Eye (tissue), 1 donor: ENCODE results near the gene SGO2.
A peak's percentile ranks its signal among the peaks of the same experiment; 100 is the strongest.
"Not testable (repeated sequence)": the region's sequence is repeated elsewhere in the genome, so short reads cannot be mapped to it uniquely, and the experiment has no call there.

Source experiments
- DNase-seq: peaks from one replicate; pipeline ENCODE4 v3.0.0-alpha.2; 2015

Gene SGO2

DNA sequence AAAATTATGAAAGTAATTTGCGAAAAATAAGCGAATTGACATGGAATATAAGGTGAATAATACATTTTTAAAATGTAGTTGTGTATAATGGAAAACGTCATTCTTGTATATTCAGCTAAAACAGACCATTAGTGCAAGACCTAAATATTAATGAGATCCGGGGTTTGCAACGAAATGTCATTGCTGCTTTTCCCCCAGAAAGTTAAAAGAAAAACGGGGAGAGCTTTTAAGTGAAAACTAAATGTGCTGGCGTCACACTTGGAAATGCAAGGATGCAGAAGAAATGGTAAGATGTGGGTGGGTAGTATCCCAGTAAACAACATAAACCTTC lies 491 bp upstream of the SGO2 start:
- DNase-seq = no peak

DNA sequence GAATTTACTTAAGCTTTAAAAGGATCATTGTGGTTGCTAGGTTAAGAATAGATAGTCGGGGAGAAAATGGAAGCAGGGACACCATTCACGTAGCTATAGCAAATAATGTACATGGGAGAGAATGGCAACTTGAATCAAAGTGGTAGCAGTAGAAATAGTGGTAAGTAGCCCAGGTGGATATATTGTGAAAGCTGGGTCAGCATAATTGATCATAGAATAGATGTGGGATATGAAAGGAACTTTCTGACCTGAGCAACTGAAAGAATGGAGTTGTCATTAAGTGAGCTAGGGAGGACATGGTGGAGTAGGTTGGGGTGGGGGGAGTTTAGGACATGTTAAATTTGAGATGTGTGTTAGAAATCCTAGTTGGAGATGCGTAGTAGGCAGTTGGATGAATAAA lies 2.2 kb downstream of the SGO2 start:
- no peak for DNase-seq

DNA sequence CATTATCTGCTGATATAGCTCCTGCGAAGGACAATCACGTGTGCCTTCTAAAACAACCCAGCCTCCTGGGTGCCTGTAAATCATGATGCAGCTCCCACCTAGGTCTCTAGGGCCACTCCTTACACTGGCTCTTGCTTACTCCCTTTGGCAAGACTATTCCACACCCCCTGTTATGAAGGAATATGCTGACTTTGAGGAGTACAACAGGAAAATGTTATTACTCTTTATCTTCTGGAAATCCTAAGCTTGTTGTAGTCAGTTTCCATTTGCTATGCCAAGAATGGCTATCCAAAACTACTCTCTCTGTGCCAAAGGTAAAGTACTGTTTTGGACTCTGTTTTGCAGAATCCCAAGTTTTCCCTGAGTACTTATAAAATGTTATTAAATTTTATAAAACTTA lies 7.7 kb downstream of the SGO2 start:
- DNase-seq = no peak

DNA sequence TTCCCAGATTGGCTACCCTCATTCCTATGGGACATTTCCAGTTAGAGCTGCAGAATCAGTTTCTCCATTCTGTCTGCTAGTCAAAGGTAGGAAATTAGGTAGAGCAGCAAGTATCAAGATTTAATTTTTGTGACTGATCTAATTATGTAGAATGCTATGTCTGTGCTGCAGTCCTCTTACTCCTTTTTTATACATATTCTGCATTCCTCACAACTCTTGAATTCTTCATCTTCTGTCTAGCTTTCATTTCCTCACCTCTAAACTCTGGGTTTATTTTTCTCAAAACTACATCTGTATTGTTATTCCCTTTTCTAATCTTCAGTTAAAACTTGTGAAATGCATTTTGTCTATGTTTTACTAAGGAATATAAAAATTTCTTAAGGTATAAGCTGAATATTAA lies 8.6 kb downstream of the SGO2 start:
- no peak for DNase-seq

DNA sequence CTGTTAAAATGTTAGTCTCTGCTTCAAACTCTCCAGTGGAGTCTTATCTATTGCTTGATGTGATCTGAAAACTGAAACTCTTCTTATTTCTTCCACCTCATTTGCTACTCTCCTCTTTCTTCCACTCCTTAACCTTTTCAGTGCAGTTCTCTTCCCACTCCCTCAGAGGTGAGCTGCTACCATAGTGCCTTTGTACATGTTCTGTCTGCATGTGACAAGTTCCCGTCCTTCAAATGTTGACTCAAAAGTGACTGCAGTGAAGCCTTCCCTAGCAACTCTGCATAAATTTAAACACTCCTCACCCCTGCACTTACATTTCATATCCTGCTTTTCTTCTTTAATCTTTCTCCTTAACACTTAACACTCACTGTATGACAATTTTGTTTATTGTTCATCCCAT lies 12.1 kb downstream of the SGO2 start:
- DNase-seq = no peak

DNA sequence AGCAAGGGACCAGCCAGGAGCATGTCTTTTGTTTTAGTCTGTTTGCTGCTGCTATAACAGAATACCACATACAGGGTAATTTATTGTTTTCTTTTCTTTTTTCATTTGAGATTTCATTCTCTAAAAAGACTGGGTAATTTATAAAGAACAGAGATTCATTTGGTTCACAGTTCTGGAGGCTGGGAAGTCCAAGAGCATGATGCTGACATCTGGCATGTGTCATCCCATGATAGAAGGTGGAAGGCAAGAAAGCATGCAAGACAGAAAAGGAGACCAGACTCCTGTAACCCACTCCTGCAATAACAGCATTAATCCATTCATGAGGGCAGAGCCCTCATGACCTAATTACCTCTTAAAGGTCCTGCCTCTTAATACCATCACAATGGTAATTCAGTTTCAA lies 14.8 kb downstream of the SGO2 start:
- no peak for DNase-seq

DNA sequence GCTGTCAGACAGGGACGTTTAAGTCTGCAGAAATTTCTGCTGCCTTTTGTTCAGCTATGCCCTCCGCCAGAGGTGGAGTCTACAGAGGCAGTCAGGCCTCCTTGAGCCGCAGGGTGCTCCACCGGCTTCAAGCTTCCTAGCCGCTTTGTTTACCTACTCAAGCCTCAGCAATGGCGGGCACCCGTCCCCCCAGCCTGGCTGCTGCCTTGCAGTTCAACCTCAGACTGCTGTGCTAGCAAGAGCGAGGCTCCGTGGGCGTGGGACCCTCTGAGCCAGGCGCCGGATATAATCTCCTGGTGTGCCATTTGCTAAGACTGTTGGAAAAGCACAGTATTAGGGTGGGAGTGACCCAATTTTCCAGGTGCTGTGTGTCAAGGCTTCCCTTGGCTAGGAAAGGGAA lies 40.6 kb downstream of the SGO2 start:
- not testable (repeated sequence) for DNase-seq

DNA sequence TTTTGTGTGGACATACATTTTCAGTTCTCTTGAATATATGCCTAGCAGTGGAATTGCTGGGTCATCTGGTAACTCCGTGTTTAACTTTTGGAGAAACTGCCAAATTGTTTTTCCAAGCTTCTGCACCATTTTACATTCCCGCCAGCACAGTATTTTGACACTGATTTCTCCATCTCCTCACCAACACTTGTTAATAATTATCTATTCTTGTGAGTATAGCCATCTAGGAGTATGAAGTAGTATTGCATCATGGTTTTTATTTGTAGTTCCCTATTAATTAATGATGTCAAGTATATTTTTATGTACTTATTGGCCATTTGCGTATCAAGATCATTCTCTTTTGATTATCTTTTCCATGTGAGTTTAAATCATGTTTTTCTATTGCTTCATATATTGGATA lies 41.9 kb downstream of the SGO2 start:
- no peak for DNase-seq

DNA sequence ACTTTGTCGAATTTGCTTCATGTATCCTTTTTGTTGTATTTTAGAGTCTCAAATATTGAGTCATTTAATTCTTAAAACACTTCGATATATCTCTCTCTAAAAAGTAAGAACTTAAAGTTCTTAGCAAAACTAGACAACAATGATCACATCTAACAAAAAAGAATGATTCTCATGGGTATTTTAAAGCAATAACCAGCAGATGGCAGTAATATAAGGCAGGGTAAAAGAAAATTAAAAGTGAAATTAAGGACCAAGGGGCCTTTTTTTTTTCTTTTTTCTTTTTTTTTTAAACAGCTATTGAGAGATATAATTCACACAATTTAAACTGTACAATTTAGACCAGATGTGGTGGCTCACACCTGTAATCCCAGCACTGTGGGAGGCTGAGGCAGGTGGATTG lies 50.0 kb downstream of the SGO2 start:
- no peak for DNase-seq

DNA sequence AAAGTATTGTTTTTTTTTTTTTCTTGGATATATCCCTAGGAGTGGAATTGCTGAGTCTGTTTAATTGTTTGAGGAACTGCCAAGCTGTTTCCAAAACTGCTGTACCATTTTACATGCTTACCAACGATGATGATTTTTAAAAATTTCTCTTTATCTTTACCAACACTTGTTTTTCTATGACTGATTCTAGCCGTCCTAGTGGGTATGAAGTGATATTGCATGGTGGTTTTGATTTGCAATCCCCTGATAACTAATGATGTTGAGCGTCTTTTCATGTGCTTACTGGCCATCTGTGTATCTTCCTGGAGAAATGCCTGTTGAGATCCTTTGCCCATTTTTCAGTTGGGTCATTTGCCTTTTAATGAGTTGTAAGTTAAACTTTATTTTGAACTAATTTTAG lies 51.0 kb downstream of the SGO2 start:
- DNase-seq = no peak

DNA sequence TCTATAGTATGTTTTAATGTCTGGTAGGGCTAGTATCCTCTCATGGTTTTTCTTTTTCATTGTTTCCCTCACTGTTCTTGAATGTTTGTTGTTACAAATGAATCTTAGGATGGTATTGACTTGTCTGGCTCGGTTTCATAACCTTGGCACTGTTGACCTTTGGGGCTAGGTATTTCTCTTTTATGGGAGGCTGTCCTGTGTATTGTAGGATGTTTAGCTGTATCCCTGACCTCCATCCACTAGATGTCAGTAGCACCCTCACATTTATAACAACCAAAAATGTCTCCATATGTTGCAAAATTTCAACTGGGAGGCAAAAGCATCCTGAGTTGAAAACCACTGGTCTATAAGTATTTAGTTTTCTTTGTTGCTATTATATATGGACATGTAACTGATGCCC lies 52.8 kb downstream of the SGO2 start:
- no peak for DNase-seq

DNA sequence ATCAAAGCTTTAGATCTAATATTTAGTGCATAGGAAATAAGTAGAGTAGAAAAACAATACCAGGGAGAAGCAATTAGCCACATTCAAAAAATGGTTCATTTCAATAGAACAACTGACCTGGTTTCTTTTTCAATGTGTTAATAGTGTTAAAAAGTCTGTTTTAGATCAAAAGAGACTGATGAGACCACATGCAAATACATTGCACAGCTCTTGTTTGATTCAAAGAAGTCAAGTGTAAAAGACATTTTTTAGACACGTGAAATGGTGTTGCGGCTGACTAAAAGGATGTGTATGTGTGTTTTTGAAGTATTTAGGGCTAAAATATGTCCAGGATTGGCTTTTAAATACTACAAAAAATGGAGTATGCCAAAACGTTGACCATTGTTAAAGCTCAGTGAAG lies 58.6 kb downstream of the SGO2 start:
- DNase-seq = no peak

DNA sequence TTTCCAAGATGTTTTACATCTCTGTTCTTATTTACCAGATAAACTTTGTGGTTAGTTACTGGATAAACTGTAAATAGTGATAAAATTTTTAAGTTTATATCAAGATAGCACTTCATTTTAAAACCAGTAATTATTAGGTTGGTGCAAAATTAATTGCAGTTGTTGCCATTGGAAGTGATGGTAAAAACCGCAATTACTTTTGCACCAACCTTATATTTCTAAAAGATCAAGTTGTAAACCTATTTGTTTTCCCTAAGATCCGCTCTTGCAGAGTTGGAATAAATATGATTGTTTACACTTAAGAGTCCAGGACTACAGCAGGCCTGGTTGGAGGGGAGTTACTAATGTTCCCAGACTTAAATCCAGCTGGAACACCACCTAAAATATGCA lies 59.3 kb downstream of the SGO2 start:
- no peak for DNase-seq

DNA sequence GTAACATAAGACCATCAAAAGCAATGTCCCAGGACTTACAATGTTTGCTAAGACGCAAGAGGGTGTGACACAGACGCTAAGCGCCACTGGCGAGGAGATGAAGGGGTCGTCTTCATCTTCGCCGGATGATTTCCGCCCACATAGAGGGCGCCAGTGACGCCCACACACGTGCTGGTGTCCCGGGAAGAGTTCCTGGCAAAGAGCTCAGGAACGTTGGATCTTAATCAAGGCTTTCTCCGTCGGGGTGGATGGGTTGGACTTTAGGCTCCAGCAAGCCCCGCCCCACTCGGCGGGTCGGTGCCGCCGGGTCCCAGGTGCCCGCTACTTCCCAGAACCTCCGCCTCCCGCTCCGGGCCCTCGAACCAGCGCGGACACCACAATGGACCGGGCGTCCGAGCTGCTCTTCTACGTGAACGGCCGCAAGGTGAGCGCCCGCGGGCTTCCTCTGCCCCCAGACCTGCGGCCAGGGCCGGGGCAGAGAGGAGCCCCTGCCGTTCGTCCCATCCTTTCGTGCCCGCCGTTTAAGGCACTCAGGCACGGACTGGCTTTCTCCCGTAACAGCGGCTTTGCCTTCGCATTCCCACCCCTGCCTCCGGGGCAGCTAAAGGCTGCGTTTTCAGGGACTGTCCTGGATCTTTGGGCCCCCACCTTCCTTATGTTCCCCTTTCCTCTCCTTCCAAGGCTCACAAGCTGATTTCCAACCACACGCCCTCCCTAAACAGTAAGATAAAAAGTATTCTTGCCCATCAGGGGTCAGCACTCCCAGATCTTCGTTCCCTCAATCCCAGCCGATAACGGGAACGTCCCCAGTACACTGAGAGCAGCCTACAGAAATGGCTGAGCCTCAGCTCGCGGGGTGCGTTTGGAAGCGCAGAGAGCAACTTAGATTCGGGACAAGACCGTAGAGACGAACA lies 60.0 kb downstream of the SGO2 start, which contains the start of gene AOX1:
Gene AOX1 (plus strand): TSS at position 285 of the 914 bp plus-strand sequence. CDS start 95 bp downstream, at position 380.
- peak; percentile 81 for DNase-seq

DNA sequence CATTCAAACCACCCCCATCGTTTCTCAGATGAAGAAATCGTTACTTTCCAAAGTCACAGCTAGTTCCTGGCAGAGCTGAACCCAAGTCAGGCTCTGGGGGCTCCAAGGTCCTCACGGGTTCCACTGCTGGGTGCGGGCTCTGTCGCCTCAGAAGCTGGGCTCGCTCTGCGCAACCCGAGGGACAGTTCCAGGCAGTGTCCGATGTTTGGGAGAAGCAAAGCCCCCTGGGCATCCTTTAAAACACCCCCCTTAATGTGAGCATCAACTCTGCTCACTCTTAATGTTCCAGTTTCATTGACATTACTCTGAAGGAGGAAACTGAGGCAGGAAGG lies 60.6 kb downstream of the SGO2 start:
- DNase-seq = no peak

DNA sequence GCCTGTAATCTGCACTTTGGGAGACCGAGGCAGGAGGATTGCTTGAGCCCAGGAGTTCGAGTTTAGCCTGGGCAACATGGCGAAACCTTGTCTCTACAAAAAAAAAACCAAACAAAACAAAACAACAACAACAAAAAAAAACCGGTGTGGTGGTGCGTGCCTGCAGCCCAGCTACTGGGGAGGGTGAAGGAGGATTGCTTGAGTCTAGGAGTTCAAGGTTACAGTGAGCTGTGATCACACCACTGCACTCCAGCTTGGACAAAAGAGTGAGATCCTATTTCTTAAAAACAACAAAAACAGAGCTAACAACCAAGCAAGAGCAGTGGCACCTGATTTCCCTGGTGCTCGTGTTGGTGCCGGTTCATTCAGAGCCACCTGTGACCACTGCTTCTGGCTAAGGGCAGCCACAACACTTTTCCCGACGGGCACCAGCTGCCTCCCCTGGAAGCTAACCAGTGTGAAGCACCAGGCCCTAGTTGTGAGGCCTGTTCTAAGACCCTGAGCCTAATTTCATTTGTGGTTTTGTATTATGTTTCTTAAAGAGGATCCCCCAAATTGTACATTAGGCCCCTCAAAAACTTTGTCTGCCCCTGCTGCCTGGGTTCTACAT lies 61.1 kb downstream of the SGO2 start:
- no peak for DNase-seq

DNA sequence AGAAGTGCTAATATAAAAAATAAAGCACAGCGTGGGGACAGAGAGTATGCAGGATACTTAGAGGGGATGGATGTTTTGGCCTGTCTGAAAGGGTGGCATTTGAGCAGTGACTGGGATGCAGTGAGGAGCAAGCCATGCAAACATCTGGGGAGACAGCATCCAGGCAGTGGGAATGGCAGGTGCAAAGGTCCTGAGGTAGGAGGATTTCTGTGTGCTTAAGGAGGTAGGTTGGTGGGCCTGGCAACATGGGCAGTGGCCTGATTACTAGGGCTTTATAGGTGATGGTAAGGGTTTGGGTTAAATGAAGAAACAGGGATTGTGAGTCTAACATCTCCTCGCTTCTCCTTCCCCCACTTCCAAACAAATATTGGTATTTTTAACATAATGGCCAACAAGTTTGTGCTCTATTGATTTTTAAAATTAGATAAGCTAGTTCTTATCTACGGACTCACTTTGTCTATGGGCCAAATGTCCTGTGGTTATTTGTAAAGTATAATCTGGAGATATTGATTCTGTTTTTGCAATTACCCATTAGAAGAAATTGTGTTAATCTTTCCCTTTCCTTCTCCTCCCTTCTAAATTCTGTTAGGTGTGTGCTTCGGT lies 62.2 kb downstream of the SGO2 start:
- no peak for DNase-seq

DNA sequence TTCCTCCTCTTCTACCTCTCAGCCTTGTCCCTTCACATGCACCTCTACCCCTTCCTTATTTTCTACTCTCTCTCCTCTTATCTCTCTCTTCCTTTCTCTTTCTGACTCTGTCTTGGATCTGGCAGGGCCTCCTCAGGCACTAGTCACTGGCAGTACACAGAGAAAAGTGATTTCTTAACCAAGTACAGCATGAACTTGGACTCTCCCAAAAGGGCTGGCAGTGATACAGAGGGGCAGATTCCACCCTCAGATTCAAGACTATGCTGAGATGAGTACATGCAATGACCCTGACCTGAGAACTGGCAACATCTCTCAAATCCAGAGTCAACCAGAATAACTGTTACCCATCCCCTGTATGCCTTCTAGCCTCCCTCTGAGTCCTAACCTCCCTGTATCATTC lies 64.1 kb downstream of the SGO2 start:
- DNase-seq = no peak

DNA sequence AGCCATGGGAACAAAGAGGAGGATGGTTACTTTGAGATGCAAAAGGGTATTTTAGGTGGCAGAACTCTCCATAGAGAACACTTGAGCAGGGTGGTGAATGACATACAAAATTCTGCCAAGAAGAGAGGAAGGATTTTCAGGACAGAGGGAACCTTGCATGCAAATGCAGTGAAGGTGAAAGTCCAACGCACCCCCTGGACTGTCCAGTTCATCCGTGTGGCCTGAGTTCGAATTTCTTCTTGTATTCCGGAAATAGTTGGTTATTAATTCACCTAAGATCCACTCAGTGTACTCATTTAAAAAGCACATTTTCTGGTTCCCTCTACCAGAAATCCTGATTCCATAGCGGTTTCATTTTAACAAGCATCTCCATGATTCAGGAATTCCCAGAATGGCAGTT lies 65.3 kb downstream of the SGO2 start:
- DNase-seq = no peak

DNA sequence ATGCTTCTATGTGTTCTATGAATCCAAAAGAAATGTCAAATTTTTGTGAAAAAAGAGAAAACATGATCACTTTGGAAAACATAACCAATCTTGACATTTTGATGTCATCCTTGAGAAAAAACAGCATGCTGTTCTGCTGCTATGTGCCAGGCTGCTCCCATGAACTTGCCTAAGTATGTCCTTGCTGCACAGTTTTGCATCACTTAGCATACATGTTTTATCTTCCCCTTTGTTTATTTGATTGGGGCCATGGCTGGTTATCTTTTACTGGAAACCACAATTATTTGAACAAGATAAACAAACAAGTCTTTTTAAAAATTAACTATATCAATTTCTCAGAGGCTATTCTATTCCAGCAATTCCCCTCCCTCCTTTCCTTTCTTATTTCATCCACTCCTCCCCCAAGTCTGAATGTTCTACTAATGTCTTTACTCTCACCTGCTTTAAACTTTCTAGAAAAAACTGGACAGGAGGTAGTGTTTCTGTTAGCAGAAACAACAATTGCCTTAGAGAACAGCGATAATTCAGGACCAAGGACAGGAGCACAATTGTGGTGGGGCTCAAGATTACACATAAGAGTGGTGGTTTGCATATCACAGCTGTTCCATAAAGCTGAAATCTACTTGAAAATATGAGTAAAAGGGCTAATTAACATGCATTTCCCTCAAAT lies 66.5 kb downstream of the SGO2 start:
- no peak for DNase-seq

DNA sequence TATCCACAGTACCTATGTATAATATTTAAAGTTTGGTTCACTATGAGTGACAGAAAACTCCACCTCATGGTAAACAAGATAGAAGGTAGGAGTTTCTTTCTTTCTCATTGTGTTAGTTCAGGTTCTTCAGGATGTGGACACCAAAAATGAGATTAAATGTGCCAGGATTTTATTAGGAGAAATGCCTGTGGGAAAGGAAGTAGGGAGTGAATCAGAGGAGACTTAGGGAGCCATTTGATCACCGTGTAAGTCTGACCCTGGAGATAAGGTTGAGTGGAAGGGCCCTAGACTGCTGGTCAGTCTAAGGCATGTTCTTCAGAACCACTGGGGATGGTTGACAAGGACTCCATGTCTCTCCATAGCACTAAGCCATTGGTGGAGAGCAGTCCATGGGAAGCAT lies 67.9 kb downstream of the SGO2 start:
- no peak for DNase-seq

DNA sequence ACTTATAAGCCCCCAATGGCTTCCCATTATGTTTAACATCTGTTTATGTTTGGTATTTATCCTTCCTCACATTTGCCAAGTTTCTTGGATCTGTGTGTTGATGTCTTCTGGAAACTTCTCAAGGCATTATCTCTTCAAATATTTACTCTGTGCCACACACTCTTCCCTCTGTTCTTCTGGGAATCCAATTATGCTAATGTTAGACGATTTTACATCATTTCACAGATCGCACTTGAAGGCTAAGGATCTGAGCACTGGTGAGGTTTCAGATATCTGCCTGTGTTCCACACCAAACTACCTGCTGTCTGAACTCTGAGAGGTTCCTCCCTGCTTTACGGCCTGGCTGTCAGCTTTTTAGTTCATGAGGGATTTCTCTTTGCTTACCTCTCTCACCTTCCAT lies 69.9 kb downstream of the SGO2 start:
- DNase-seq = no peak

DNA sequence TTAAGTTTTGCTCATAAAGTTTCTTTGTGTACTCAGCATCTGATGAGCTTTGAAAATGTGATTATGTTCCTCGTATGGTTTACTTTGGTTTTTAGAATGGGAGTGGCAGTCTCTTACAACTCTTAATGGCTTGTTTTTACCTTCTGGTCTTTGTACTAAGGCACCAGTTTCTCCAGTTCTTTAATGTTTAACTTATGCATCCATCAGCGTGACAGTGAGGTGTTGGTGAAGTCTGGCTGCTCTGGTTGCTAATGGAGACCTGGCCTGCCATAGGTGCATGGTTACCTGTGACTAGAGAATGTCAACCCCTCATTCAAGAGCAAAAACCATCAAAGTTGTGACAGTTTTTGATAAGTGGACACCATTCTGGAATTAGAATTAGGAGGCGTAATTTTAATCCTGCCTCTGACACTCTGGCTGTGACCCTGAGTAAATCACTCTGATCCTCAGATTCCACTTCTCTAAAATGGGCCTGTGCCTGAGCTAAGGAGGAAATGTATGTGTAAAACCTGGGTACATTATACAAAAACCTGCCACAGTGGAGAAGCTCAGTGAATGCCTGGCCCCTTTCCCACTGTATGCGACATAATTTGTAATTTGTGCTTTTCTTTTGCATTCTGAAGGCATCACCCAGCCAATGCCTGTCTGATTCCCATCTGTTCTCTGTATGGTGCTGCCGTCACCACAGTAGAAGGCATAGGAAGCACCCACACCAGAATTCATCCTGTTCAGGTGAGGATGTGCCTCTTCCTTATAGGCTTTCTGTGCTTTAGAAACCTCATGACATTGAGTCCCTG lies 71.0 kb downstream of the SGO2 start:
- no peak for DNase-seq
